GM18499 (cell line): ENCODE data around the gene SLC13A5.
"Not testable (repeated sequence)": the region's sequence is repeated elsewhere in the genome, so short reads cannot be mapped to it uniquely, and the experiment has no call there.

Source experiments
- ATAC-seq: cut with Tn5 transposase; IDR thresholded peaks from one replicate; pipeline ENCODE4 v1.9.1; 2021; ENCODE audit warnings: moderate number of reproducible peaks; ENCODE audit not compliant: insufficient read depth, unreplicated experiment

Gene SLC13A5

GRCh38 chr17:6713130-6713917 lies at the start of gene SLC13A5:
Gene SLC13A5 (minus strand): TSS chr17:6713369. CDS start chr17:6713333, 36 bp downstream.
- ATAC-seq, result no peak

GRCh38 chr17:6761779-6762178 lies 48.6 kb upstream of the SLC13A5 start:
- ATAC-seq, result no peak

DNA sequence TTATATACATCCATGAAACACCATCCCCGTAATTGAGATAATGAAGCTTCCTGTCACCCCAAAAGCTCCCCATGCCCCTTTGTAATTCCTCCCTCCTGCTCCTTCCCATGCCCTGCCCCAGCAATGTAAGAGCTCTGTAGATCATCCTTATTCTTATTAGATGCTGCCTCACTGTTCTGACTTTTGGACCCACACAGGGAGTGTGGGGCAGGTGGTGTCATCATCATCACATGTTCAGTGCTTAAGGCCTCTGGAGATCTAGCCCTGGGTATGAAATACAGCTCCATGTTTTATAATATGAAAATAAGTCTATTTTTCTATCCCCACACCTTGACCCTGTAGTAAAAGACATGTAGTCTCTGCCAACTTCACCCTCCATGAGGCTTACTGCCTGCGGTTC lies 44.6 kb upstream of the SLC13A5 start:
- ATAC-seq, result no peak

- no peak for ATAC-seq
These were observed 43.4 kb upstream of the SLC13A5 start for GRCh38 chr17:6756425-6757031.

- ATAC-seq, result no peak
These were observed 42.6 kb upstream of the SLC13A5 start, which contains the start of gene XAF1 for GRCh38 chr17:6755731-6756184. Gene XAF1 (plus strand): TSS chr17:6756046. CDS start chr17:6756079, 33 bp downstream.

- no peak for ATAC-seq
These were observed 42.1 kb upstream of the SLC13A5 start for GRCh38 chr17:6755281-6755680.

GRCh38 chr17:6753546-6753945 lies 40.4 kb upstream of the SLC13A5 start:
- ATAC-seq, result no peak

DNA sequence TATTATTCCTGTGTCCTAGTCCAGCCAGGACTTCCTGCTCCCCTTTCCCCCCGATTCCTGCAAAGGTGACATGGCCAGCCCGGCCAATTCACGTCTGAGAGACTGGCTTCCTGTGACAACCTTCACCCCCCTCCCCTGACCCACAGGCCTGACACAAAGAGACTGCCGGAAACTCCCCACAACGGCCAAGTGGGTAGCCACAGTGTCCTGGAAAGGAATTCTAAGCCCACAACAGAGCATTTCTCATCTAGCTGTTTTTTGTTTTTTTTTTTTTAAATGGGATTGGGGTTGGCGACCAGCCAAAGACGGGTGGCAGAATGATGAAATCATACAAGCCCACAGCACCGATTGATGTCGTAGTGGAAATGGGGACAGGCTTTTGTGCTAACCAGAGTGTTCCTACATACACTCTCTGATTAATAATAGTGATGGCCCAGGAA lies 39.9 kb upstream of the SLC13A5 start:
- ATAC-seq, result no peak

- no peak for ATAC-seq
These were observed 39.1 kb upstream of the SLC13A5 start for GRCh38 chr17:6752068-6752909.

GRCh38 chr17:6749519-6749918 lies 36.4 kb upstream of the SLC13A5 start:
- no peak for ATAC-seq

DNA sequence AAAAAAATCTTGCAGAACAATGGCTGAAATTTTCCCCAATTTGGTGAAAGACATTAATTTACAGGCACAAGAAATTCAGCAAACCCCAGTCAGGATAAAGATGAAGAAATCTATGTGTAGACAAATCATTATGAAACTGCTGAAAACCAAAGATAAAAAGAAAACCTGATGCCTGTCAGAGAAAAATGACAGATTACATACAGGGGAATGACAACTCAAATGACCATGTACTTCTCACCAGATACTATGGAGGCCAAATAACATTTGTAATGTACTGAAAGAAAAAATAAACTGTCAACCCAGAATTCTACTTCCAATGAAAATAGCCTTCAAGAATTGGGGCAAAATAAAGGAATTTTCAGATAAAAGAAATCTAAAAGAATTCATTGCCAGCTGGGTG lies 35.4 kb upstream of the SLC13A5 start:
- ATAC-seq, result no peak

DNA sequence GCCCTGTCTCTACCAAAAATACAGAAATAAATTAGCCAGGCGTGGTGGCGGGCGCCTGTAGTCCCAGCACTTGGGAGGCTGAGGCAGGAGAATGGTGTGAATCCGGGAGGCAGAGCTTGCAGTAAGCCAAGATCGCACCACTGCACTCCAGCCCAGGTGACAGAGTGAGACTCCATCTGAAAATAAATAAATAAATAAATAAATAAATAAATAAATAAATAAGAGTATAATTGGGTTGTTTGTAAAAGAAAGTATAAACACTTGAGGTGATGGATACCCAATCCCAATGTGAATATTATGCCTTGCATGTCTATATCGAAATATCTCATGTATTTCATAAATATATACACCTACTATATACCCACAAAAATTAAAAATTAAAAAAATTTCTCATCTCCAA lies 33.5 kb upstream of the SLC13A5 start:
- ATAC-seq, result not testable (repeated sequence)

DNA sequence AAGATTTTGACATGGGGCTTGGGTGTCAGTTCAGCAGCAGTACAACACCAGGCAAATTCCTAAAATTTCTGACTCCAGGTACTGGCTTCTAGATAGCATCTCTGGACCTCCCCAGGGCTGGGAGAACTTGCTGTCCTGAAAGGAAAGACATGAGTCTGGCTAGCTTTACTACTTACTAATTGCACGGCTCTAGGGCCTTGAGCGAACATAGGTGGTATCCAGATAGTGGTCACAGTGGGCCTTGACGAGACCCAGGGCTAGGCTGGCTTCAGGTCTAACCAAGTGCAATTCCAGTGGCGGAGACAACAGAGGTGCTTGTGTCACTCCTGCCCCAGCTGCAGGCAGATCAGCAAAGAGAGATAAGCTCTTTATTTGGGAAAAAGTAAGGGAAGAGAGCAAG lies 16.4 kb upstream of the SLC13A5 start:
- ATAC-seq, result no peak

GRCh38 chr17:6724009-6724408 lies 10.8 kb upstream of the SLC13A5 start:
- ATAC-seq, result no peak

DNA sequence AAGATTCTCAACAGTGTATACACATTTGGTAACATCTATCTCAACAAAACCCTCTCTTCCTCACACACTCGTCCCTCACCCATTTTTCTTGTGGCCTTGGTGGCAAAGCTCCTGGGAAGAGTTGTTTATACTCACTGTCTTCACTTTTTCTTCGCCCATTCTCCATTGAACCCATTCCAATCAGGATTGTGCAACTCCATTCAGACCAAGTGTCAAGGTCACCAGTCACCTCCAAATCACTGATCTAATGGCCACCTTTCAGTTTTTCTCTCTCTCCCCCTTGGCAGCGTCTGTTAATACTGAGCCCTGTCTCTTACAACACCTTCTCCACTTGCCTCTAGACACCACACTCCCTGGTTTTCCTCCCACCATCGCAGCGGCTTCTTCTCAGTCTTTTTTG lies 8.6 kb upstream of the SLC13A5 start:
- no peak for ATAC-seq

- ATAC-seq, result no peak
These were observed 3.6 kb upstream of the SLC13A5 start for GRCh38 chr17:6716736-6717135.

DNA sequence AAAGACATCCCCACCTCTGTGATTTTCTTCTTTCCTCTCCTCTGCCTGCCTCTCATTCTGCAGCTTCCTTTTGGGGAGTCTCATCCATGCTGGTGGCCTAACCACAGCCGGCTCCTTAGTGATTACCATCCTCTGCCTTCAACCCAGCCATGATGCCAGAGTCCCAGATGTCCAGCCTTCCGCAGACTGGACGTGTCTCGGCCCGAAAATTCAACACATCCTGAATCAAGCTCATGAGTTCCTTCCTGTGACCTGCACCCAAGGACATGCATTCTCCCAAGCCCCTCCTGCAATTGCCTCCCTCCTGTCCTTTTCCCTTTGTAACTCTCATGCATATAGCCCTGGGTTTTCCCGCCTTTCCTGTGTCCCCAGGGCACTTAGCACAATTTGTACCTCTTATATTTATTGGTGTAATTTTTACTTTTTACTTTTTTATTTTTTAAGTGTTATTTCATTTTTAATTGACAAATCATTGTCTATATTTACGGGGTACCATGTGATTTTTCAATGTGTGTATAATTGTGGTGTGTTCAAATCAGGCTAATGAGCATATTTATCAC lies 1.2 kb upstream of the SLC13A5 start:
- ATAC-seq, result no peak

GRCh38 chr17:6713918-6714271 lies 726 bp upstream of the SLC13A5 start:
- ATAC-seq, result no peak

GRCh38 chr17:6712854-6713129 lies 377 bp downstream of the SLC13A5 start:
- ATAC-seq, result no peak

GRCh38 chr17:6712058-6712853 lies 913 bp downstream of the SLC13A5 start:
- ATAC-seq, result no peak
